Embryonic facial prominence (tissue), 1 donor: ENCODE results near the gene IHH.

Source experiments
- DNase-seq: peaks from one replicate; pipeline ENCODE4 v3.0.0-alpha.2; 2016; ENCODE audit errors: extremely low spot score

The IHH gene

GRCh38 chr2:219019436-219019835, 41.3 kb downstream of the IHH start:
- DNase-seq: no peak

- no peak for DNase-seq
Observed at GRCh38 chr2:219018726-219019125, 42.0 kb downstream of the IHH start.

- DNase-seq: no peak
Observed at GRCh38 chr2:219018286-219018685, 42.4 kb downstream of the IHH start.

GRCh38 chr2:219017201-219017931, 43.4 kb downstream of the IHH start:
- no peak for DNase-seq

DNA sequence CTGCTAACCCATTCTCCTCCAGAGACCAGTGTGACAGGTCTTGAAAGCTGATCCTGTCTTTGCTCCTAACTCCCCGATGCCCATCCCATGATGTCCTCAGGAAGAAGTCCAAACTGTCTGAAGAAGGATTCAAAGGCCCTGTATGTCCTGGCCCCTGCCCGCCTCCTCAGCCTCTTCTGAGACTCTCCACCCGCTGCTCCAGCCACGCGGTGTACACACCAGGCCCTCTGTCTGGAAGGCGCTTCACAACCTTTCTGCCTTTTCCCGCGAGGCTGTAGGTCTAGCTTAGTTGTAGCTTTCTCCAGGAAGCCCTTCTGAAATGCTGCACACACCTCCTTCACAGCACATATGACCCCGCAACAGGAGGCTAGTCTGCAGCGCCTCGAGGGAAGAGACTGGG, 44.0 kb downstream of the IHH start:
- no peak for DNase-seq

DNA sequence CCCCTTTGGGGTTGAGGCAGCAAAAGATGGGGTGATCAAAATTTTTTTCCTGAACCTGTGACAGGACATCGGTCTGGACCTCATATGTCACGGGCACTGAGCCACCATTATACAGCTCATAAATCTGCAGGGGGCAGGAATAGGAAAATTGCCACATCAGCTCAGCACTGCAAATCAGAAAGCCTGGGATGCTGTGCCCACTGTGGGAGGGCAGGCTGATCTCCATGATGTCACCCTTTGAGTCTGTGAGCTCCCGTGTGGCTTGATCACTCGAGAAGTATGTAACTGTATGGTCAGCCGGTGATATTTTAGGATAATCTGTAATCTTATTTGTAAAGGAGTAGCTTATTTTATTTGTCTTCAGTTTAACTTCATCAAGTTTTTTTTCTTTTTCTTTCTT, 49.8 kb downstream of the IHH start:
- DNase-seq: no peak

DNA sequence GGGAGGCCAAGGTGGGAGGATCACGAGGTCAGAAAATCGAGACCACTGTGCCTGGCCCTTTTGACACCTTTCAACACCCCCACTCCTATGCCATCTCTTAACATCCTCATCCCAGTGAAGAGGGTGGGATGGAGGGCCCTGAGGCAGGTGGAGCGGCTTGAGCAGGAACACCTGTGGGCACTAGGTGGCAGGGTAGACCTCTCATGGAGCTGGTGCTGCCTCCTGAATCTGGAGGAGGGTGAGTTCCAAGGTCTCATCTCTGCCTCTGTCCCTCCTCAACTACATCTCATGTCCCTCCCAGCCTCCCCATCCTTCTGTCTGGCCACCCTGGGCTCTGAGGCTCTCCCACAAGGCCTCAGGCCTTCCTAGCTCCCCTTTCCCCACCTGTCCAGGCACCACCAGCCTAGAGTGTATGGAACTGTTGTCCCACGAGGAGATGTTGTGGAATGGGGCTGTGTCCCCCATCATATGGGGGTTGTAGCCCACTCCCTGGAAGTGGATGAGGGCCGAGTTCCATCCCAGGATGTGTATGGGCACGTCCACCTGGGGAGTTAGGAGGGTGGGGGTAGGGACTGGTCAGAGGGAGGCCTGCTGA, 50.5 kb downstream of the IHH start:
- no peak for DNase-seq

DNA sequence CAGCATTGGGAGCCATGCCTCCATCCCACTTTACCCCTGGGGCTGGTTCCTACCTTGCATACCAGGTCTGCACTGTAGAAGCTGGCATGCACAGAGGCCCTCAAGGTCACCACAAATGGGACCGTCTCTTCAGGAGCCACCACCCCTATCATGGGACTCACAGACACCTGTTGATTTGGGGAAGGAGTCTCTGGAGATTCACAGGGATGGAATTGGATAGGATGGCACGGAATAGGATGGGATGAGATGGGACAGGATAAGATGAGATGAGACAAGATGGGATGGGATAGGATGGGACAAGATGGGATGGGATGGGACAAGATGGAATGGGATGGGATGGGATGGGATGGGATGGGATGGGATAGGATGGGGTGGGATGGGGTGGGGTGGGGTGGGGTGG, 51.4 kb downstream of the IHH start:
- DNase-seq: no peak
